ENCODE results near the gene RCE1. TPM values are rescaled to one million over a fixed set of nuclear protein-coding genes. Genes with fewer than 3 reads are reported as not detected.
A peak's percentile ranks its signal among the peaks of the same experiment; 100 is the strongest.
"Not testable (repeated sequence)": the region's sequence is repeated elsewhere in the genome, so short reads cannot be mapped to it uniquely, and the experiment has no call there.

RCE1 gene, protein sequence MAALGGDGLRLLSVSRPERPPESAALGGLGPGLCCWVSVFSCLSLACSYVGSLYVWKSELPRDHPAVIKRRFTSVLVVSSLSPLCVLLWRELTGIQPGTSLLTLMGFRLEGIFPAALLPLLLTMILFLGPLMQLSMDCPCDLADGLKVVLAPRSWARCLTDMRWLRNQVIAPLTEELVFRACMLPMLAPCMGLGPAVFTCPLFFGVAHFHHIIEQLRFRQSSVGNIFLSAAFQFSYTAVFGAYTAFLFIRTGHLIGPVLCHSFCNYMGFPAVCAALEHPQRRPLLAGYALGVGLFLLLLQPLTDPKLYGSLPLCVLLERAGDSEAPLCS
- total RNA-seq (2014; rRNA removed; shearing (Covaris generic)): 20.3 and 20.6 TPM in 2 replicates

DNA sequence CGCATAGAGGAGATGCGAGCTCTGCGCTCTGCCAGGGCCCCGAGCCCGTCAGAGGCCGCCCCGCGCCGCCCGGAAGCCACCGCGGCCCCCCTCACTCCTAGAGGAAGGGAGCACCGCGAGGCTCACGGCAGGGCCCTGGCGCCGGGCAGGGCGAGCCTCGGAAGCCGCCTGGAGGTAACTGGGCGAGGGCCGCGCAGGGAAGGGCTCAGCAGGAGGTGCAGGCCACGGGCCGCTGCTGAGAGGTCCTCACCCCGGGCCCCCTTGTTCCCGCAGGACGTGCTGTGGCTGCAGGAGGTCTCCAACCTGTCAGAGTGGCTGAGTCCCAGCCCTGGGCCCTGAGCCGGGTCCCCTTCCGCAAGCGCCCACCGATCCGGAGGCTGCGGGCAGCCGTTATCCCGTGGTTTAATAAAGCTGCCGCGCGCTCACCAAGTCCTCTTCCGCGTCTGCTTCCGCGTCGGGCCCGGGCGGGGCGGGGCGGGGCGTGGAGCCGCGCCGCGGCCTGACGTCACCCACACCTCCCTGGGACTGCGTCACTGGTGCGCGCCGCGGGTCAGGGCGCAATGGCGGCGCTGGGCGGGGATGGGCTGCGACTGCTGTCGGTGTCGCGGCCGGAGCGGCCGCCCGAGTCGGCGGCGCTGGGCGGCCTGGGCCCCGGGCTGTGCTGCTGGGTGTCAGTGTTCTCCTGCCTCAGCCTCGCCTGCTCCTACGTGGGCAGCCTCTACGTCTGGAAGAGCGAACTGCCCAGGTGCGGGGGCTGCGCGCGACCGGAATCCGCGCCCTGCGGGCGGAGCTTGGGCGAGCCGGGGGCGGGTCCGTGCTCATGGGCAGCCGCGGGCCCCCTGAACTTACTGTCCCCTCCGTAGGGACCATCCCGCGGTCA, at the start of gene RCE1:
Gene RCE1 (plus strand): TSS at position 546 of the 880 bp plus-strand sequence. CDS start 15 bp downstream, at position 561.
- no peaks in the 10 kb centered on the region for H3K9me3 ChIP-seq (replicated peaks)
- H3K27me3 ChIP-seq: no peaks in the 10 kb centered on the region
- peak; percentile 81 to 87 for DNase-seq

DNA sequence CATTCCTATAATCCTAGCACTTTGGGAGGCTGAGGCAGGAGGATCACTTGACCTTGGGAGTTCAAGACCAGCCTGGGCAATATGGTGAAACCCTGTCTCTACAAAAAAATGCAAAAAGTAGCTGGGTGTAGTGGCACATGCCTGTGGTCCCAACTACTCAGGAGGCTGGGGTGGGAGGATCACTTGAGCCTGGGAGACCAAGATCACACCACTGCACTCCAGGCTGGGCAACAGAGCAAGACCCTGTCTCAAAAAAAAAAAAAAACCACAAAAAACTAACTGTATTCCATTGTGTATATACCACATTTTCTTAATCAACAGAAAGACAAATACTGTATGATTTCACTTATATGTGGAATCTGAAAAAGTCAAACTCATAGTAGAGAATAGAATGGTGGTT, 43.4 kb upstream of the RCE1 start:
- not testable (repeated sequence) for H3K27me3 ChIP-seq; H3K4me3 ChIP-seq; H3K36me3 ChIP-seq; H3K4me1 ChIP-seq; DNase-seq; H3K27ac ChIP-seq; H3K9me3 ChIP-seq (replicated peaks)

More for the DNA sequence above, at the start of gene RCE1:
- Histone ChIP-seq H3K4me3 (peak within 1 kb of the TSS; percentile 88), H3K4me1 (no peaks in the 10 kb centered on the region), H3K27ac (peak within 1 kb of the TSS; percentile 75), H3K36me3 (no peaks in the 10 kb centered on the region)

DNA sequence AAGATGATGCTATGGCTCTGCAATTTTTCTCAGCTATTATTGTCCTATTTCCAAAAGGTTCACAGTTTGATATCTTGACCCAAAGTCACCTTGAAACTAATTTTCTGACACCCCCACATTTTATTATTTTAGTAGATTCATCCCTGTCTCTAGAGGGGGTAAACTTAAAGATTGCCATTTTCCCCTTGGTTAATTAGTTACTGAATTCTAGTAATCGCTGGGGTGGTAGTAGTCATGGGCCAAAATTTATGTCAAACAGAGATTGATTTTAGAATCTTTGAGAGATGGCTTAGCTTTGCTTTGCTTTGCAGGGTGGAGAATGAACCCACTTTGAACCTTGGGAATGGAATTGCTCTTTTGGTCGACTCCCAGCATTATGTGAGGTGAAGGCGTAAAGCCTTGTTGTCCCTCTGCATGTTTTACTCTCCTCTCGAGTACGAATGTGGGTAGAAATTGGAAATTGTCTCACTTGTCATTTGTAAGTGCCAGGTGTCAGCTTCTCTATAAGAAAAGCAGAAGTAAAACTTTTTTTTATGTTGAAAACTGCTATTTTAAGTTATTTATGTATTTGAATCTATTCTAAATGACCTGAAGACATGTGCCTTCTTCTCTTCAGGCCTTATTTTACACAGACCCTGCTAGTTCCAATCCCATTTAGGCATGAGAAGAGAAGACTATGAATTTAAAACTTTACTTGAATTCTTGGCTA, 42.4 kb upstream of the RCE1 start:
- no peaks in the 10 kb centered on the region for H3K9me3 ChIP-seq (replicated peaks)
- H3K27ac ChIP-seq: no peak overlapping the region
- H3K4me1 ChIP-seq: no peaks in the 10 kb centered on the region
- no peaks in the 10 kb centered on the region for H3K27me3 ChIP-seq
- H3K4me3 ChIP-seq: no peak overlapping the region
- no peaks in the 10 kb centered on the region for H3K36me3 ChIP-seq
- no peak for DNase-seq

DNA sequence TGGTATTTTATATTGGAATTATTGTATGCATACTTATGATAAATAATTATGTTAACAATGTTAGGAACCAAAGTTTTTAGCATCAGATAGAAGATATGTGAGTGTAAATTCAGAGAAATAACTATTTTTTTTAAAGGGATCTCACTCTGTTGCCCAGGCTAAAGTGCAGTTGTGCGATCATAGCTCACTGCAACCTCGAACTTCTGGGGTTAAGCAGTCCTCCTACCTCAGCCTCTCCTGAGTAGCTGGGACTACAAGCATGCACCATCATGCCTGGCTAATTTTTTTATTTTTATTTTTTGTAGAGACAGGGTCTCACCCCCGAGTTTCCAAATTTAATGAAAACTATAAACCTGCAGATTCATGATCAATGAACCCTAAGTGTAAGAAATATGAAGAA, 33.6 kb upstream of the RCE1 start:
- H3K36me3 ChIP-seq: no peaks in the 10 kb centered on the region
- no peak overlapping the region for H3K4me3 ChIP-seq

DNA sequence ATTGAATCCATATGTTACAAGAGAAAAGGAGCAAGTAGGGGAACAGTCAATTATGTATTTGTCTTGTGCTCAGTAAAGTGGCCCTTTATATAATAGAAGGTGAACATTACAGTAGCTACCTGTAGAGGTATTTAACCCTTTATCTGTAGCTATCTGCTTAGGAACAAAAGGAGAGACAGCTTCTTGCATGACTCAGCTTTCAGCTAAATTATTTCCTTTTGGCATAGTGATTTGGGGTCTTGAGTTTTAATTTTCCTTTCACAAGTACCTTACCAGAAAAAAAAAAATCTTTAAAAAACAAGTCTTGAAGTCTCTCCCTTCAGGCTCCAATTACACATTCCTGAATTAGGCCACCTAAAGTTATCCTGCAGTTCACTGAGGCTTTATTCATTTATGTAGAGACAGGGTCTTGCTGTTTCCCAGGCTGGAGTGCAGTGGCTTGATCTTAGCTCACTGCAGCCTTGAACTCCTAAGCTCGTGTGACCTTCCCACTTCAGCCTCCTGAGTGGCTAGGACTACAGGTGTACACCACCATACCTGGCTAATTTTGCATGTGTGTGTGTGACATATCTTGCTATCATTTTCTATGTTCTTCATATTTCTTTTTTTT, 32.6 kb upstream of the RCE1 start:
- no peak for DNase-seq
- Histone ChIP-seq H3K4me1 (no peaks in the 10 kb centered on the region), H3K36me3 (no peaks in the 10 kb centered on the region), H3K9me3 (replicated peaks) (no peaks in the 10 kb centered on the region), H3K27me3 (no peaks in the 10 kb centered on the region), H3K4me3 (no peak overlapping the region), H3K27ac (no peak overlapping the region)

More for the DNA sequence above, 33.6 kb upstream of the RCE1 start:
- H3K27me3 ChIP-seq: no peaks in the 10 kb centered on the region
- no peaks in the 10 kb centered on the region for H3K9me3 ChIP-seq (replicated peaks)
- no peak for DNase-seq
- H3K27ac ChIP-seq: no peak overlapping the region
- no peaks in the 10 kb centered on the region for H3K4me1 ChIP-seq

DNA sequence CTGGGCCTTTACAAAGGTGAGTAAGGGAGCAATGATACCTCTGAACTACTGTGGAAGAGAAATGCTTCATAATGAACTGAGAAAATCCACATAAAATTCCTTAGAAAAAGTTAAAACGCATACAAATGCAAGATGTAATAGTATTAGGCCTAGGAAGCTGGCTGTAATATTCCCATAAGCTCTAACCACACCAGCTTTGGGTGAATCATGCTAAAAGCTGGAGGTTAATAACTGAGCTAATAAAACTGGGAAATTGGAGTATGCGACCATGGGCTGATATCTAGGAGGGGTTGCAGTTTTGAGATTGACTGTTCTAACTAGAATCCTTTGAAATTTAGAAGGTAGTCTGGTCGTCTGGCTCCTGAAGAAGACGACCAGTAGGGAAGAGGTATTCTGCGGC, 28.6 kb upstream of the RCE1 start:
- no peaks in the 10 kb centered on the region for H3K9me3 ChIP-seq (replicated peaks)
- no peaks in the 10 kb centered on the region for H3K4me1 ChIP-seq

DNA sequence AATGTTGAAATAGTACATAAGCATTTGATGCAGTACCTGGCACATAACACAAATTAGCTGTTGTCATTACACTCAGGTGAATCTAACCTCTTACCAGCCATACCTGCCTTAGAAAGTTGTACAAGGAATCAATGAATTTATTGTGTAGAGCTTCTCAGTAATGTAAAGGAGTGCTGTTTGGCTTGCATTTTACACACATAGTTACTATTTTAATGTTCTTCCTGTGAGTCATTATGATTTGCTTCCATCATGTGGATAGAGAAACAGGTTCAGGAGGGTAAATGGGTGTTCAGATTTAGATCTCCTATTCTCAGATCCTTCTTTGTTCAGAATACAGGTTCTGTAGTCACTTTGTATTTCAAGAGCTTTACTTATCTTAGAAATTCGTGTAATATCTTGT, 27.6 kb upstream of the RCE1 start:
- no peaks in the 10 kb centered on the region for H3K4me1 ChIP-seq
- DNase-seq: no peak
- no peak overlapping the region for H3K27ac ChIP-seq

More for the DNA sequence above, 28.6 kb upstream of the RCE1 start:
- Histone ChIP-seq H3K27ac (no peak overlapping the region), H3K27me3 (no peaks in the 10 kb centered on the region), H3K4me3 (no peak overlapping the region), H3K36me3 (no peaks in the 10 kb centered on the region)
- DNase-seq: no peak

DNA sequence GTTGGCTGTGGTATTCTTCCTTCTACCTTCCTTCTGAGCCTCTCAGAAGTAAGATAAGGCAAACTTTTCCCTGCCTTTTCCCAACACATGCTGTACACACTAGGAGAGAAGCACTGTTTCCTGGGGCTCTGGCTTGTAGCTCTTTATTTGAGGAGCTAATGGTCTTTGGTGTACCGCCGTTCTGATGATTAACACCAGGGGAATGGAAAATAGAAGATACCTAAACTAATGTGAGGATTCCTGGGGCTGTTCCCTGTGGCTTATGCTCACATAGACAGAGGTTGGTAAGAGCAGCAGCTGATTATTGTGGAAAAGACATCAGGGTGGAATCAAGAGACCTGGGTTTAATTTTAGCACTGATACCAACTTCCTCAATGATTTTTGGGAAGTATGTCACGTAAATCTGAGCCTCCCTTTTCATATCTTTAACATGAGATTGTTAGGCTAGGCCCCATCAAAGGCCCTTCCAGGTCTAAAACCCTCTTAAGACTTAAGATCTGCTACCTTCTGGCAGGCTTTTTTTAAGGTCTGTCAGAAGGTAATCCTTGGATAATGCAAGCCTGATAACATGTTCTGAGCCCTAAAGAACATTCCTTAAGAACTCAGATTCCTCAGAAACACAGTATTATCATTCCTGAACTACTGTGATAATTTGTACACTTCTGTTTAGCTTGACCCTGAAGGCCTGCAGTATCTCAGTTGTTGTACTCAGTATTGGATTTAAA, 24.8 kb upstream of the RCE1 start:
- Histone ChIP-seq H3K27ac (no peak overlapping the region), H3K4me1 (no peaks in the 10 kb centered on the region), H3K36me3 (no peaks in the 10 kb centered on the region), H3K9me3 (replicated peaks) (no peaks in the 10 kb centered on the region), H3K27me3 (no peaks in the 10 kb centered on the region), H3K4me3 (no peak overlapping the region)
- no peak for DNase-seq

More for the DNA sequence above, 27.6 kb upstream of the RCE1 start:
- Histone ChIP-seq H3K9me3 (replicated peaks) (no peaks in the 10 kb centered on the region), H3K4me3 (no peak overlapping the region), H3K27me3 (no peaks in the 10 kb centered on the region), H3K36me3 (no peaks in the 10 kb centered on the region)

DNA sequence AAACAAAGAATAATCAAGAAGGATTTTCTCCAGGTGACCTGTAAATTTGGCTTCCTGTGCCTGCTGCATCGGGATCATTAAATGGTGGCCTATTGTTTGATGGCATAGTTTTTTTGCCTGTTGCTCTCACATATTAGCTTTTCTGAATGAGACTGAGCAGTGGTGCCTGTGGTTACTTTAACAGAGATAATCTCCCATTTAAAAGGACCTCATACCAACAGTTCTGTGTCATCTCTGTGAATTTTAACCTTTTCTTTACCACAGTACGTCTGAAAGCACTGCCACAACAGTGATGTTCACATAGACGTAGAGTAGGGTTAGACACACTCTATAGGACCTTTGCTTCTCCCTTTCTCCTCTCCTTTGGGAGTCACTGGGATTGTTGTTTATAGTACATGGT, 22.9 kb upstream of the RCE1 start:
- H3K27me3 ChIP-seq: no peaks in the 10 kb centered on the region
- no peak for DNase-seq
- no peak overlapping the region for H3K4me3 ChIP-seq
- no peaks in the 10 kb centered on the region for H3K4me1 ChIP-seq
- no peak overlapping the region for H3K27ac ChIP-seq
- no peaks in the 10 kb centered on the region for H3K36me3 ChIP-seq
- no peaks in the 10 kb centered on the region for H3K9me3 ChIP-seq (replicated peaks)

DNA sequence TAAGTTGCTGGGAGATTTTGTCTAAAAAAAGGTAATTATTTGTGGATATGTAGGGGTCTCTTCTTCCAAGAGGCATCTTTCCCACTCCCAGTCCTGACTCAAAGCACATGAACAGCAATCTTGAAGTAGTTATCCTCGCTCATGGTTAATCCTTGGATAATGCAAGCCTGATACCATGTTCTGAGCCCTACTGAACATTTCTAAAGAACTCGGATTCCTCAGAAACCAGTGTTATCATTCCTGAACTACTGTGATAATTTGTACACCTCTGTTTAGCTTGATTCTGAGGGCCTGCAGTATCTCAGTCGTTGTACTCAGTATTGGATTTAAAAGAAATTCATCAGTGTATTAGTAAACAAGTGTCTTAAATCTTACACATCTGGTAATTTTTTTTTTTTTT, 22.3 kb upstream of the RCE1 start:
- Histone ChIP-seq H3K27ac (no peak overlapping the region), H3K4me1 (no peaks in the 10 kb centered on the region), H3K9me3 (replicated peaks) (no peaks in the 10 kb centered on the region), H3K4me3 (no peak overlapping the region), H3K36me3 (no peaks in the 10 kb centered on the region), H3K27me3 (no peaks in the 10 kb centered on the region)
- DNase-seq: no peak

DNA sequence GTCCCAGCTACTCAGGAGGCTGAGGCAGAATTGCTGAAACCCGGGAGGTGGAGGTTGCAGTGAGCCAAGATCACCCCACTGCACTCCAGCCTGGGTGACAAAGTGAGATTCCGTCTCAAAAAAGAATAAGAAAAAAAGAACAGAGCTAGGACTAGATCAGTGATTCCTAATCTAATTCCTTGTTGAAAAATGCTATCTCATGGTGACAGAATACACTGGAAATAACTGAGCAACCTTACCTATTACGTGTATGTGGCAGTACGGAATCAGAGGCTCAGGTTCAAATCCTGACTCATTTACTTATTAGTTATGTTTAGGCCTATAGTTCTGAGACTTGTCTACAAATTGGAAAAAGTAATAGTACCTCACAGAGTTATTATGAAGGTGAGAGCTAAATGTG, 19.5 kb upstream of the RCE1 start:
- Histone ChIP-seq H3K27me3 (no peaks in the 10 kb centered on the region), H3K9me3 (replicated peaks) (no peaks in the 10 kb centered on the region), H3K27ac (no peak overlapping the region), H3K4me3 (no peak overlapping the region), H3K36me3 (no peaks in the 10 kb centered on the region), H3K4me1 (no peaks in the 10 kb centered on the region)
- DNase-seq: no peak

DNA sequence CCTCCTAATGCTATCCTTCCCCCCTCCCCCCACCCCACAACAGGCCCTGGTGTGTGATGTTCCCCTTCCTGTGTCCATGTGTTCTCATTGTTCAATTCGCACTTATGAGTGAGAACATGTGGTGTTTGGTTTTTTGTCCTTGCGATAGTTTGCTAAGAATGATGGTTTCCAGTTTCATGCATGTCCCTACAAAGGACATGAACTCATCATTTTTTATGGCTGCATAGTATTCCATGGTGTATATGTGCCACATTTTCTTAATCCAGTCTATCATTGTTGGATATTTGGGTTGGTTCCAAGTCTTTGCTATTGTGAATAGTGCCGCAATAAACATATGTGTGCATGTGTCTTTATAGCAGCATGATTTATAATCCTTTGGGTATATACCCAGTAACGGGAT, 18.7 kb upstream of the RCE1 start:
- H3K4me1 ChIP-seq; H3K27me3 ChIP-seq; H3K27ac ChIP-seq; H3K36me3 ChIP-seq; H3K9me3 ChIP-seq (replicated peaks); H3K4me3 ChIP-seq; DNase-seq: not testable (repeated sequence)

DNA sequence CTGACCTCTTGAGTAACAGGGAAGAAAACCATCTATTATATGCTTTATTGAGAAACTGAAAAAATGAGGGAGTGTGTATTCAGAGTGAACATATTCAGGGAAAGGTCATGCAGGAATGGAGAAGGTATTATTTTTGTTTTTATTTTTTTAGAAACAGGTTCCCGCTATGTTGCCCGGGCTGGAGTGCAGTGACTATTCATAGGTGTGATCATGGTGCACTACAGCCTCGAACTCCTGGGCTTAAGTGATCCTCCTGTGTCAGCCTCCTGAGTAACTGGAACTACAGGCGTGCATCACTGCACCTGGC, 8.7 kb upstream of the RCE1 start:
- H3K4me1 ChIP-seq: no peaks in the 10 kb centered on the region
- H3K4me3 ChIP-seq: no peak overlapping the region
- no peaks in the 10 kb centered on the region for H3K36me3 ChIP-seq
- no peaks in the 10 kb centered on the region for H3K27me3 ChIP-seq
- no peak for DNase-seq
- no peak overlapping the region for H3K27ac ChIP-seq
- H3K9me3 ChIP-seq (replicated peaks): no peaks in the 10 kb centered on the region

DNA sequence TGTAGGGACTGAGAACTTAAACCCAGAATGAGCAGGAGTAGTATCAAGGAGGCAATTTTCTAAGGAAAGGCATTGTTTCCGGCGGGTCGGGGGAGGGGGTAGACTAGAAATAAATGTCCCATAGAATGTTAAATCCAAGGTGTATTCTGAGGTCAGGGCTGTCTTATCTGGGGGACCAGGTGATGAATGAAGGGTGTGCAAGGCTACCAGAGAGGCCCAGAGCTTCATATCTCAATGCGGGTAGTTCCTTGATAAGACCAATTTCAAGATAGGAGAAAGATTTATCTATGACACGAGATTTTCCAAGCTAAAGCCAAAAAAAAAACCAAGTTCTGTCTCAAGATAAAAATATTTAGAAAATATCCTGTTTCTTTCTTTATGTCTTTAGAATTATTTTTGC, 8.3 kb upstream of the RCE1 start:
- H3K4me3 ChIP-seq: no peak overlapping the region
- no peak for DNase-seq
- no peaks in the 10 kb centered on the region for H3K4me1 ChIP-seq
- H3K36me3 ChIP-seq: no peaks in the 10 kb centered on the region
- H3K27me3 ChIP-seq: no peaks in the 10 kb centered on the region
- no peak overlapping the region for H3K27ac ChIP-seq
- no peaks in the 10 kb centered on the region for H3K9me3 ChIP-seq (replicated peaks)

Measured in SJCRH30 (cell line).